Myometrial cell (primary cell): ENCODE measurements around the gene SLFN11. TPM values are rescaled to one million over a fixed set of nuclear protein-coding genes. Genes with fewer than 3 reads are reported as not detected.

Source experiments
- total RNA-seq: library from RNA; depleted of rRNA; stranded (reverse); fragments of >200 nt; gene quantifications from 2 replicates; pipeline ENCODE4 v1.2.3, GENCODE V29; 2015

The SLFN11 gene, protein sequence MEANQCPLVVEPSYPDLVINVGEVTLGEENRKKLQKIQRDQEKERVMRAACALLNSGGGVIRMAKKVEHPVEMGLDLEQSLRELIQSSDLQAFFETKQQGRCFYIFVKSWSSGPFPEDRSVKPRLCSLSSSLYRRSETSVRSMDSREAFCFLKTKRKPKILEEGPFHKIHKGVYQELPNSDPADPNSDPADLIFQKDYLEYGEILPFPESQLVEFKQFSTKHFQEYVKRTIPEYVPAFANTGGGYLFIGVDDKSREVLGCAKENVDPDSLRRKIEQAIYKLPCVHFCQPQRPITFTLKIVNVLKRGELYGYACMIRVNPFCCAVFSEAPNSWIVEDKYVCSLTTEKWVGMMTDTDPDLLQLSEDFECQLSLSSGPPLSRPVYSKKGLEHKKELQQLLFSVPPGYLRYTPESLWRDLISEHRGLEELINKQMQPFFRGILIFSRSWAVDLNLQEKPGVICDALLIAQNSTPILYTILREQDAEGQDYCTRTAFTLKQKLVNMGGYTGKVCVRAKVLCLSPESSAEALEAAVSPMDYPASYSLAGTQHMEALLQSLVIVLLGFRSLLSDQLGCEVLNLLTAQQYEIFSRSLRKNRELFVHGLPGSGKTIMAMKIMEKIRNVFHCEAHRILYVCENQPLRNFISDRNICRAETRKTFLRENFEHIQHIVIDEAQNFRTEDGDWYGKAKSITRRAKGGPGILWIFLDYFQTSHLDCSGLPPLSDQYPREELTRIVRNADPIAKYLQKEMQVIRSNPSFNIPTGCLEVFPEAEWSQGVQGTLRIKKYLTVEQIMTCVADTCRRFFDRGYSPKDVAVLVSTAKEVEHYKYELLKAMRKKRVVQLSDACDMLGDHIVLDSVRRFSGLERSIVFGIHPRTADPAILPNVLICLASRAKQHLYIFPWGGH
- 65.2 and 93.8 TPM in 2 replicates for total RNA-seq

DNA sequence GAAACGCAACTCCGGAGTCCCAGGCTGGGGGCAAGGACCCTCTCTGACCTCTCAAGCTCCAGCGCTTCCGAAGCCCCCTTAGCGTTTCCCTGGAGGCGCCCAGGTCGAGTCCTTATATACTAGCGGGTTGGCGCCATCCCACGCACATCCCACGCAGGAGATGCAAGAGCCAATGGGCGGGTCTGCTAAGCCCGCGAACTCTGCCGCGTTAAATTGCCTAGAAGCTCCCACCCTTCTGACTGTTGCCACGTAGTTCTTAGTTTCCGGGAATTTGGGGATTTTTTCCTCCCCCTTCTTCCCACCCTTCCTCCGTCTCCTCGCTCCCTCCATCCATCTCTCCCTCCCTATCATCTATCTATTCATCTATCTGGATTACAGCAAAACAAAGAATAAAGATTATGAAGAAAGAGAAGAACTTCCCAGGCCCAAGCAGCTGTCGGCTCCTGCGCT is at the start of gene SLFN11:
TSS of gene SLFN11 (minus strand) at position 88 of the 450 bp plus-strand sequence. CDS start 9,814 bp downstream, outside the sequence.

Other genes with a start within 250 kb of the SLFN11 start
- 14.7 and 47.9 TPM in 2 replicates for gene NLE1, start 231.3 kb downstream of the SLFN11 start, total RNA-seq
- gene UNC45B, start 225.8 kb downstream of the SLFN11 start, total RNA-seq: not detected in 2 replicates
- gene SLC35G3, start 179.2 kb downstream of the SLFN11 start, total RNA-seq: not detected in 2 replicates
- gene SLFN5, start 130.5 kb downstream of the SLFN11 start, total RNA-seq: 33.2 and 47.9 TPM in 2 replicates
- gene SLFN12, start 58.9 kb upstream of the SLFN11 start, total RNA-seq: 18.5 and 24.6 TPM in 2 replicates
- 0.86 and 3.4 TPM in 2 replicates for gene SLFN13, start 75.1 kb upstream of the SLFN11 start, total RNA-seq
- gene SLFN12L, start 164.1 kb upstream of the SLFN11 start, total RNA-seq: not detected in 2 replicates
- gene SLFN14, start 187.2 kb upstream of the SLFN11 start, total RNA-seq: not detected in 2 replicates
- 5.5 and 7.2 TPM in 2 replicates for gene PEX12, start 204.9 kb upstream of the SLFN11 start, total RNA-seq
- gene AP2B1, start 213.7 kb upstream of the SLFN11 start, total RNA-seq: 81.6 and 104 TPM in 2 replicates